Parathyroid adenoma (tissue), 2 donors: Measurements from ENCODE around the gene GRAMD4.

Experiments used
- H2AFZ ChIP-seq: fragments of 300-600 bp; sonication (generic); one replicate; pipeline ENCODE4 v1.7.0; 2017; ENCODE audit warnings: antibody characterized with exemption, mild to moderate bottlenecking
- H3K27ac ChIP-seq: fragments of 300-600 bp; sonication (generic); one replicate; pipeline ENCODE4 v1.7.0; 2017
- H3K27me3 ChIP-seq: fragments of 300-600 bp; sonication (generic); one replicate; pipeline ENCODE4 v1.7.0; 2017; ENCODE audit warnings: low read length; ENCODE audit not compliant: control insufficient read depth, insufficient read depth
- H3K36me3 ChIP-seq: fragments of 300-600 bp; sonication (generic); one replicate; pipeline ENCODE4 v1.7.0; 2017; ENCODE audit warnings: low read length; ENCODE audit not compliant: control insufficient read depth, insufficient read depth
- H3K4me1 ChIP-seq: fragments of 300-600 bp; sonication (generic); one replicate; pipeline ENCODE4 v1.7.0; 2017; ENCODE audit warnings: control low read depth
- H3K4me2 ChIP-seq: fragments of 300-600 bp; sonication (generic); one replicate; pipeline ENCODE4 v1.7.0; 2017; ENCODE audit warnings: low read length
- H3K4me3 ChIP-seq: fragments of 300-600 bp; sonication (generic); one replicate; pipeline ENCODE4 v1.7.0; 2017; ENCODE audit warnings: low read depth, low read length
- H3K79me2 ChIP-seq: fragments of 300-600 bp; sonication (generic); one replicate; pipeline ENCODE4 v1.7.0; 2017; ENCODE audit warnings: control low read depth
- H3K9ac ChIP-seq: fragments of 300-600 bp; sonication (generic); one replicate; pipeline ENCODE4 v1.7.0; 2017; ENCODE audit warnings: mild to moderate bottlenecking
- H3K9me3 ChIP-seq: fragments of 300-600 bp; sonication (generic); one replicate; pipeline ENCODE4 v1.7.0; 2017; ENCODE audit warnings: low read length; ENCODE audit not compliant: control insufficient read depth
- TF ChIP-seq, protein P1 (sequence below): fragments of 300-600 bp; sonication (generic); IDR thresholded peaks from one replicate; pipeline ENCODE4 v1.7.0; 2017; ENCODE audit warnings: antibody characterized with exemption, mild to moderate bottlenecking
- donor health status: primary hyperparathyroidism.

The GRAMD4 gene

DNA sequence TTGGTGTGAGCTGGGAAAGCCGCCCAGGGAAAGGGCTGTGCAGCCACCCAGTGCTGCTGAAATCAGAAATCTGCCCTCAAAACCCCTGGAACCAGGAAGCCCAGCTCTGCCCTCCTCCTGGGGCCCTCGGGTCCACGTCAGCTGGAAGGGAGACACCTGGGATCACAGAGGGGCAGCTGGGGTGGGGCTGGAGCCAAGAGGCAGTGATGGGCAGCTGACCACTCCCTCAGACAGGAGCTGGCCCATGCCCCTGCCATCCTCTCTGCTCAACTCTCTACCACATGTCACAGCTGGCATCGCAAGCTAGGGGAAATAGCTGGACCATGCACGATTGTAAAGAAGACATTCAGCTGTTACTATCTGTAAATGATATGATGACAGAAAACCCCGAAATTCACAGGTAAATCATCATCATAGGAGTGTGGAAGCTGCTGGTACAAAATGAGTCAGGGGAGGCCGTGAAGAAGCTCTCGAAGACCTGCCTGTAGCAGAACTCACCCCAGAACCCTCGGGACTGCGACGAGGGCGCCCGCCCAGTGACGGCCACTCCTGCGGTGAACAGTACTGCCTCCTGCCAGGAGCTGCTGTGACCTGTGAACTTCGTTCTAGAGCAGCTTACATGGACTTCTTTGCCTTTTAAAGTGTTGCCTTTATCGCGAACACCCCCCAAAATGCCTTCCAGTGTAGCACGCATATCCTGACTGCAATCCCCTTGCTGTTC is 62.0 kb downstream of the GRAMD4 start:
- Histone ChIP-seq H3K27me3 (no peaks in the 10 kb centered on the region), H3K27ac (no peak overlapping the region), H3K9me3 (no peaks in the 10 kb centered on the region), H3K4me2 (no peak overlapping the region), H2AFZ (no peak overlapping the region), H3K4me1 (no peaks in the 10 kb centered on the region), H3K36me3 (no peaks in the 10 kb centered on the region), H3K79me2 (no peaks in the 10 kb centered on the region), H3K4me3 (no peak overlapping the region), H3K9ac (no peak overlapping the region)
- TF ChIP-seq, protein P1, sequence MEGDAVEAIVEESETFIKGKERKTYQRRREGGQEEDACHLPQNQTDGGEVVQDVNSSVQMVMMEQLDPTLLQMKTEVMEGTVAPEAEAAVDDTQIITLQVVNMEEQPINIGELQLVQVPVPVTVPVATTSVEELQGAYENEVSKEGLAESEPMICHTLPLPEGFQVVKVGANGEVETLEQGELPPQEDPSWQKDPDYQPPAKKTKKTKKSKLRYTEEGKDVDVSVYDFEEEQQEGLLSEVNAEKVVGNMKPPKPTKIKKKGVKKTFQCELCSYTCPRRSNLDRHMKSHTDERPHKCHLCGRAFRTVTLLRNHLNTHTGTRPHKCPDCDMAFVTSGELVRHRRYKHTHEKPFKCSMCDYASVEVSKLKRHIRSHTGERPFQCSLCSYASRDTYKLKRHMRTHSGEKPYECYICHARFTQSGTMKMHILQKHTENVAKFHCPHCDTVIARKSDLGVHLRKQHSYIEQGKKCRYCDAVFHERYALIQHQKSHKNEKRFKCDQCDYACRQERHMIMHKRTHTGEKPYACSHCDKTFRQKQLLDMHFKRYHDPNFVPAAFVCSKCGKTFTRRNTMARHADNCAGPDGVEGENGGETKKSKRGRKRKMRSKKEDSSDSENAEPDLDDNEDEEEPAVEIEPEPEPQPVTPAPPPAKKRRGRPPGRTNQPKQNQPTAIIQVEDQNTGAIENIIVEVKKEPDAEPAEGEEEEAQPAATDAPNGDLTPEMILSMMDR = no peak

DNA sequence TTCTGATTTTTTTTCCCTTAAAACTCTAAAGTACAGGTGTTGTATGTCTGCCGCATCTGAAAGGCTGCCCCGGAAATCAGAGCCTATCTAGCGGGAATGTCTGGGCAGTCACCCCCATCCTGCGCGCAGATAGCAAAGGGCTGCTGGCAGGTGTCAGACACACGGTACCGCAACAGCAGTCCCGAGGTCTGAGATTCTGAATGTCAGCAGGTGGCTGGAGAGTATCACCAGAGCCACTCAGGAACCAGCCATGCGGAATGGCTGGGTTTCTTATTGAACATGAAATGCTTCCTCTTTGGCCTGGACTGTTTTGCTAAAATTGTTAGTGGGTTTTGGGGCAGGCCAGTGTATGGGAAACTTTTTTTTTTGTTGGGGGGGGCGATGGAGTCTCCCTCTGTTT is 64.5 kb downstream of the GRAMD4 start:
- Histone ChIP-seq H3K9me3 (no peaks in the 10 kb centered on the region), H2AFZ (no peak overlapping the region), H3K9ac (no peak overlapping the region), H3K4me3 (no peak overlapping the region), H3K27ac (no peak overlapping the region), H3K79me2 (no peaks in the 10 kb centered on the region), H3K4me2 (no peak overlapping the region), H3K27me3 (no peaks in the 10 kb centered on the region), H3K4me1 (no peaks in the 10 kb centered on the region), H3K36me3 (no peaks in the 10 kb centered on the region)
- TF ChIP-seq, protein P1 = no peak

DNA sequence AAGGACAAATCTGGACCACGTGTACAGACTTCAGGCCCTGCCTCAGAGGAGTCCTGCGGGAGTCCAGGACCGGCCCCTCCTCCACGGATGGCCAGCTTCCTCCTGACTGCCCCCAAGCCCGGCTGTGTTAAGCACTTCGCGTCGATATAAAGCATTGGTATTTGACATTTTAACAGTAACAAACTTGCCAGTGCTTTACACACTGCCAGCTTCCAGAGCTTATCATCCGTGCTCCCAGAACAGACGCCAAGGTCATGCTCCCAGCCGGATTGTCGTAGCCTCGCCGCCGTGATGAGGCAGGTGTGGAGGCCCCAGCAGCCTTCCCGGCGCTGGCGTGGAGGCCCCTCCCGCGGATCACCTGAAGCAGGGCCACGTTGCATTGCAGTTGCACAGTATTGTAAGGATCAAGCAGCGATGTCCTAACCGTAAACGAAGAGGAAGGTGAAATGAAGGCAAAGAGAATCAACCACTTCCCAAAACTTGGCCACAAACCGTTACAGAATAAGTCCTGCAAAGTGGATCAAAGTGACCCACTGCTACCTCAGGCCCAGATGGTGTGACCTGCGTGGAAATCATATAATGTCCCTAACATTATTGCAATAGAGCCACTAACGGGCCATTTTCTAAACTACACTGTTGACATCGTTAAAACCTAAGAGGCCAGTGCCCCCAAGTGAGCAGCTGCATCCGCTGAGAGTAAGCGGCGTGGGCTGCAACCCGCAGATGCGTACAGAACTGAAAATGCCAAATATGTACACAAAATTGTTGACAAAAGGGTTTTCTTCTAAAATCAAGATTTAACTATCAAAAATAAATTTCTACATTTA is 66.2 kb downstream of the GRAMD4 start:
- Histone ChIP-seq H3K79me2 (no peaks in the 10 kb centered on the region), H3K27ac (peak overlapping the region; percentile 44), H3K27me3 (no peaks in the 10 kb centered on the region), H3K4me3 (no peak overlapping the region), H3K36me3 (no peaks in the 10 kb centered on the region), H3K9ac (no peak overlapping the region), H3K4me2 (no peak overlapping the region), H2AFZ (no peak overlapping the region), H3K4me1 (no peaks in the 10 kb centered on the region), H3K9me3 (no peaks in the 10 kb centered on the region)
- TF ChIP-seq, protein P1 = no peak

GRCh38 chr22:46687048-46687444 is 66.9 kb downstream of the GRAMD4 start:
- Histone ChIP-seq H3K36me3 (no peaks in the 10 kb centered on the region), H3K4me3 (no peak overlapping the region), H3K9me3 (no peaks in the 10 kb centered on the region), H3K4me1 (no peaks in the 10 kb centered on the region), H2AFZ (no peak overlapping the region), H3K27me3 (no peaks in the 10 kb centered on the region), H3K9ac (no peak overlapping the region), H3K27ac (no peak overlapping the region), H3K4me2 (no peak overlapping the region), H3K79me2 (no peaks in the 10 kb centered on the region)
- TF ChIP-seq, protein P1 = no peak
